PC-3 (cell line): Measurements from ENCODE around the gene PID1. TPM values are rescaled to one million over a fixed set of nuclear protein-coding genes. Genes with fewer than 3 reads are reported as not detected.

Source experiments
- ATAC-seq: fragments of 200-7000 bp; cut with Tn5 transposase; 2 replicates; pipeline ENCODE4 v1.9.1; 2020; ENCODE audit warnings: mild to moderate bottlenecking, moderate library complexity
- BruUV-seq: library from RNA; stranded (reverse); fragments of 400-500 nt; replicated peaks from 2 replicates; lab custom pipeline; 2021; lab: Mats Ljungman, UMichigan
- CTCF ChIA-PET: fragments of 300-600 bp; sonication (Branson Sonifier 250); formaldehyde crosslinking; loops from one replicate; lab custom pipeline; 2022; ENCODE audit warnings: antibody characterized with exemption; lab: Charles Lee
- POLR2A ChIA-PET: fragments of 300-600 bp; sonication (Branson Sonifier 250); formaldehyde crosslinking; loops from one replicate; lab custom pipeline; 2022; ENCODE audit warnings: antibody characterized with exemption; ENCODE audit not compliant: unreplicated experiment; lab: Charles Lee
- DNase-seq: peaks from one replicate; pipeline ENCODE4 v3.0.0-alpha.2; 2015
- H2AFZ ChIP-seq: fragments of 300-600 bp; sonication (generic); 2 replicates; pipeline ENCODE4 v1.6.0; 2016; ENCODE audit warnings: antibody characterized with exemption, low read length
- H3F3A ChIP-seq: fragments of 300-600 bp; sonication (generic); one replicate; pipeline ENCODE4 v1.6.0; 2017; ENCODE audit warnings: antibody characterized with exemption, low read length, control low read depth, mild to moderate bottlenecking; ENCODE audit not compliant: unreplicated experiment
- H3K27ac ChIP-seq: fragments of 300-600 bp; sonication (generic); 2 replicates; pipeline ENCODE4 v1.5.1; 2016; ENCODE audit warnings: mild to moderate bottlenecking, low read length
- H3K27me3 ChIP-seq: fragments of 300-600 bp; sonication (generic); 2 replicates; pipeline ENCODE4 v1.6.1; 2016; ENCODE audit warnings: low read length, mixed read lengths
- H3K36me3 ChIP-seq: fragments of 300-600 bp; sonication (generic); 2 replicates; pipeline ENCODE4 v1.6.1; 2016; ENCODE audit warnings: low read depth, mixed run types, low read length, mixed read lengths
- H3K4me1 ChIP-seq: fragments of 300-600 bp; sonication (generic); 2 replicates; pipeline ENCODE4 v1.5.1; 2016; ENCODE audit warnings: low read length; ENCODE audit not compliant: insufficient read depth
- H3K4me2 ChIP-seq: fragments of 300-600 bp; sonication (generic); 2 replicates; pipeline ENCODE4 v1.6.0; 2016; ENCODE audit warnings: low read length
- H3K4me3 ChIP-seq: fragments of 300-600 bp; sonication (generic); 2 replicates; pipeline ENCODE4 v1.5.1; 2016; ENCODE audit warnings: mild to moderate bottlenecking, low read length, mixed read lengths
- H3K79me2 ChIP-seq: fragments of 300-600 bp; sonication (generic); 2 replicates; pipeline ENCODE4 v1.6.1; 2017; ENCODE audit warnings: low read length, mixed read lengths
- H3K9ac ChIP-seq: fragments of 300-600 bp; sonication (generic); 2 replicates; pipeline ENCODE4 v1.6.0; 2016; ENCODE audit warnings: mild to moderate bottlenecking, low read length
- H3K9me2 ChIP-seq: fragments of 300-600 bp; sonication (generic); replicated peaks from 2 replicates; pipeline ENCODE4 v1.6.1; 2016; ENCODE audit warnings: mixed run types, low read length, mixed read lengths
- H3K9me3 ChIP-seq: fragments of 300-600 bp; sonication (generic); 2 replicates; pipeline ENCODE4 v1.6.1; 2016; ENCODE audit warnings: low read length, mixed read lengths
- H4K20me1 ChIP-seq: fragments of 300-600 bp; sonication (generic); 2 replicates; pipeline ENCODE4 v1.6.1; 2016; ENCODE audit warnings: low read length, mixed read lengths
- EZH2 ChIP-seq: fragments of 300-600 bp; sonication (generic); IDR thresholded peaks from one replicate; pipeline ENCODE4 v1.6.1; 2017; ENCODE audit warnings: antibody characterized with exemption, mild to moderate bottlenecking, low read length; ENCODE audit not compliant: unreplicated experiment
- EZH2phosphoT487 ChIP-seq: fragments of 300-600 bp; sonication (generic); IDR thresholded peaks from 2 replicates; pipeline ENCODE4 v1.6.1; 2018; ENCODE audit warnings: mild to moderate bottlenecking, antibody characterized with exemption, low read length, borderline replicate concordance
- intact Hi-C: fragments of 100-400 bp; cut with micrococcal nuclease; formaldehyde crosslinking; loops from 2 replicates; pipeline ENCODE4 v1.9.0; 2023
- total RNA-seq: library from RNA; depleted of rRNA; stranded (reverse); fragments of >200 nt; gene quantifications from 2 replicates; pipeline ENCODE4 v1.2.3, GENCODE V29; 2014
- TF ChIP-seq, protein P1 (sequence below): fragments of 300-600 bp; sonication (generic); conservative IDR thresholded peaks from 2 replicates; pipeline ENCODE4 v1.5.1; 2017; ENCODE audit warnings: antibody characterized with exemption, low read depth, mild to moderate bottlenecking, low read length

Gene PID1
- total RNA-seq, 1 experiment from 2014 or later, result 0.84 TPM

DNA sequence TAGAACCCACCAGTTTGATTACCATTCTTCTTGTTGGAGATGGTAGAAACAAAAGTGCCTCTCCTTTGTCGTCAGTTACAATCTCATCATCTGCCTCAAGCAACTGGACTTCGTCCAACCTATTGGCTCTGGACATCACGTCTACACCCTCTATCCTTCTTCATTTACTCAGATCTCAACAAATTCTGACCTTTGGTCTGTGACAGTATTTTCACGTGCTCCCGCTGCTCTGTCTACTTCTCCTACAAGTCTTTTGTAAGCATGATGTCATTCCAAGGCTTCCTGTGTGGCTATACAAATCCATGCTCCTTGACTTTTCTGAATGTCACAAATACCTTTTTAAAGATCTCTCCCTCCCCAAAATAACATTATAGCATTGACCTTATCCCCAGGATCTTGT, 43.0 kb upstream of the PID1 start:
- BruUV-seq, result no TSS peak
- Histone ChIP-seq H3K36me3 (no peaks in the 10 kb centered on the region), H3K27me3 (no peaks in the 10 kb centered on the region), H4K20me1 (no peaks in the 10 kb centered on the region), H3F3A (no peaks in the 10 kb centered on the region), H3K4me3 (no peak overlapping the region), H3K4me2 (no peak overlapping the region), H3K79me2 (no peaks in the 10 kb centered on the region), H2AFZ (no peak overlapping the region), H3K9me3 (no peaks in the 10 kb centered on the region), H3K9ac (no peak overlapping the region; the same call in 1 of the 2 replicates), H3K4me1 (peaks cover 9% of the 10 kb centered on the region; the same call in 1 of the 2 replicates), H3K9me2 (no peaks in the 10 kb centered on the region), H3K27ac (peak overlapping the region; percentile 60)
- intact Hi-C loops, result no loop called here
- TF ChIP-seq EZH2phosphoT487, result no peak
- TF ChIP-seq EZH2, result no peak
- TF ChIP-seq, protein P1, sequence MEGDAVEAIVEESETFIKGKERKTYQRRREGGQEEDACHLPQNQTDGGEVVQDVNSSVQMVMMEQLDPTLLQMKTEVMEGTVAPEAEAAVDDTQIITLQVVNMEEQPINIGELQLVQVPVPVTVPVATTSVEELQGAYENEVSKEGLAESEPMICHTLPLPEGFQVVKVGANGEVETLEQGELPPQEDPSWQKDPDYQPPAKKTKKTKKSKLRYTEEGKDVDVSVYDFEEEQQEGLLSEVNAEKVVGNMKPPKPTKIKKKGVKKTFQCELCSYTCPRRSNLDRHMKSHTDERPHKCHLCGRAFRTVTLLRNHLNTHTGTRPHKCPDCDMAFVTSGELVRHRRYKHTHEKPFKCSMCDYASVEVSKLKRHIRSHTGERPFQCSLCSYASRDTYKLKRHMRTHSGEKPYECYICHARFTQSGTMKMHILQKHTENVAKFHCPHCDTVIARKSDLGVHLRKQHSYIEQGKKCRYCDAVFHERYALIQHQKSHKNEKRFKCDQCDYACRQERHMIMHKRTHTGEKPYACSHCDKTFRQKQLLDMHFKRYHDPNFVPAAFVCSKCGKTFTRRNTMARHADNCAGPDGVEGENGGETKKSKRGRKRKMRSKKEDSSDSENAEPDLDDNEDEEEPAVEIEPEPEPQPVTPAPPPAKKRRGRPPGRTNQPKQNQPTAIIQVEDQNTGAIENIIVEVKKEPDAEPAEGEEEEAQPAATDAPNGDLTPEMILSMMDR, result no peak
- ChIA-PET CTCF (no interaction called here), POLR2A (no interaction called here)
- DNase-seq, result no peak
- ATAC-seq, result no peak

DNA sequence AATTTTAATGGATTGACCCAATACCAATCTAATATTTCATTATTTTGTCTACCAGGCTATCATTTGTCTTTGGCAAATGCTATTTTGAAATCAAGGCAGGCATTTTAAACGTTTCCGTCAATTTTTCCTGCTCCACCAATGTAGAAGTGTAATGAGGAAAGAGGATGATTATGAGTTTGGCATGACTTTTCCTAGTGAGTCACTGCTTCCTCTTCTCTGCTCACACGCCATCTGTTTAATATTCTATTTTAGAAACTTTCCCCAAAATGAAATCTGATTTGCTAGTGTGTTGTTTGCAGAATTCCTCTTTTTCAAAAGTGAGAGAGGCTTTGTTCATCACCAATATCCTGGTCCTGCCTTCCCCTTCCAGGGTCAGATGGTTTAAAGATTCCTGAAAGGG, 42.5 kb upstream of the PID1 start:
- H2AFZ ChIP-seq, result no peak overlapping the region
- H3K36me3 ChIP-seq, result no peaks in the 10 kb centered on the region
- peaks cover 9% of the 10 kb centered on the region; the same call in 1 of the 2 replicates for H3K4me1 ChIP-seq
- DNase-seq (peak; percentile 63), ATAC-seq (peak; percentile 29; the same call in 1 of the 2 replicates)
- H3K27me3 ChIP-seq, result no peaks in the 10 kb centered on the region
- peak overlapping the region; percentile 60 for H3K27ac ChIP-seq
- POLR2A ChIA-PET, result no interaction called here
- no peak overlapping the region for H3K4me3 ChIP-seq
- no peaks in the 10 kb centered on the region for H3F3A ChIP-seq
- H3K9ac ChIP-seq, result peak overlapping the region; percentile 11; the same call in 1 of the 2 replicates
- no peak for TF ChIP-seq EZH2phosphoT487
- TF ChIP-seq, protein P1, result no peak
- TF ChIP-seq EZH2, result no peak
- H3K9me3 ChIP-seq, result no peaks in the 10 kb centered on the region
- H3K79me2 ChIP-seq, result no peaks in the 10 kb centered on the region
- no peak overlapping the region for H3K4me2 ChIP-seq
- CTCF ChIA-PET, result no interaction called here
- no peaks in the 10 kb centered on the region for H3K9me2 ChIP-seq
- no TSS peak for BruUV-seq
- intact Hi-C loops, result no loop called here
- no peaks in the 10 kb centered on the region for H4K20me1 ChIP-seq

DNA sequence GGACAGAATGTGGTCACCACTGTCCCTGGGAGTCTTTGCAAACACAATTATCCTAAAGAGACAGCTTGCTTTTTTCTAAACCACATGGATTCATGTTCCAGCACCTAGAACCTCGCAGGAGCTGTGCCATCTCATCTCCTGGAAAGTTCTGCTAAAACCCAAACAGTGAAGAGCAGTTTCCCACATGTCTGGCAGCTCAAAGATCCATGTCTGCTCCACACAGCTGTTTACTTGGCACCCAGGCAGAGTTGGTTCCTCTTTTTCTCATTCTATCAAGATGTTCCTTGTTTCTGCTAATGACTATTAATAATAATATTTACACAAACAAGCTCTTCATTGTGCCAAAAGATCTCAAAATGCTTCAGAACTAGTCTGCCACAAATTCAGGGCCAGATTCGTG, 30.1 kb upstream of the PID1 start:
- H3K9me3 ChIP-seq, result no peaks in the 10 kb centered on the region
- intact Hi-C loops, result no loop called here
- ChIA-PET POLR2A (no interaction called here), CTCF (no interaction called here)
- TF ChIP-seq EZH2, result no peak
- TF ChIP-seq, protein P1, result no peak
- no peak for TF ChIP-seq EZH2phosphoT487
- no peak overlapping the region for H3K27ac ChIP-seq
- no peaks in the 10 kb centered on the region for H3K27me3 ChIP-seq
- no TSS peak for BruUV-seq
- no peaks in the 10 kb centered on the region for H3K9me2 ChIP-seq
- ATAC-seq (no peak), DNase-seq (no peak)
- no peak overlapping the region for H3K9ac ChIP-seq
- no peaks in the 10 kb centered on the region for H3K36me3 ChIP-seq
- H3K4me1 ChIP-seq, result no peaks in the 10 kb centered on the region
- no peak overlapping the region for H3K4me3 ChIP-seq
- no peak overlapping the region for H3K4me2 ChIP-seq
- H2AFZ ChIP-seq, result no peak overlapping the region
- H3F3A ChIP-seq, result no peaks in the 10 kb centered on the region
- H4K20me1 ChIP-seq, result no peaks in the 10 kb centered on the region
- H3K79me2 ChIP-seq, result no peaks in the 10 kb centered on the region
